HepG2 (cell line): ENCODE data around the gene CIBAR2. TPM values are rescaled to one million over a fixed set of nuclear protein-coding genes. Genes with fewer than 3 reads are reported as not detected.

Source experiments
- ATF4 ChIP-seq, 2 experiments: fragments of 450-650 bp in 1 of 2; sonication (generic) in 1 of 2; formaldehyde crosslinking; IDR thresholded peaks; 2 replicates each; pipeline versions ENCODE4 v1.5.0 to v1.8.0; 2020 to 2022; ENCODE audit warnings: mild to moderate bottlenecking in 1 of 2, missing genetic modification reagents in 1 of 2
- FOXC1 ChIP-seq: sonication (generic); formaldehyde crosslinking; IDR thresholded peaks from 2 replicates; pipeline ENCODE4 v1.8.0; 2022; ENCODE audit warnings: mild to moderate bottlenecking, missing genetic modification reagents, borderline replicate concordance
- HINFP ChIP-seq: sonication (generic); formaldehyde crosslinking; IDR thresholded peaks from 2 replicates; pipeline ENCODE4 v1.4.0; 2020; ENCODE audit warnings: low read depth, mild to moderate bottlenecking, missing genetic modification reagents
- HMGXB4 ChIP-seq, 2 experiments: sonication (generic) in 1 of 2; formaldehyde crosslinking in 1 of 2; IDR thresholded peaks; 2 replicates each; pipeline versions ENCODE4 v1.4.0 to v1.6.1; 2018 to 2020; ENCODE audit warnings: missing genetic modification reagents in 2 of 2, borderline replicate concordance in 1 of 2, low read depth in 1 of 2, mild to moderate bottlenecking in 1 of 2, missing biosample characterization in 1 of 2
- RARG ChIP-seq: sonication (generic); formaldehyde crosslinking; IDR thresholded peaks from 2 replicates; pipeline ENCODE4 v1.4.0; 2020; ENCODE audit warnings: low read depth, mild to moderate bottlenecking, missing genetic modification reagents
- RBM39 ChIP-seq: fragments of 200-400 bp; formaldehyde crosslinking; IDR thresholded peaks from one replicate; pipeline ENCODE4 v1.6.1; 2018; ENCODE audit warnings: antibody characterized with exemption, mild to moderate bottlenecking, low read depth, low read length; ENCODE audit not compliant: poor library complexity, severe bottlenecking
- TBX3 ChIP-seq: fragments of 450-650 bp; IDR thresholded peaks from 2 replicates; pipeline ENCODE4 v1.6.1; 2017; ENCODE audit warnings: antibody characterized with exemption, mild to moderate bottlenecking, inconsistent platforms, borderline replicate concordance
- YEATS2 ChIP-seq: sonication (generic); formaldehyde crosslinking; IDR thresholded peaks from 2 replicates; pipeline ENCODE4 v1.4.0; 2020; ENCODE audit warnings: missing genetic modification reagents, borderline replicate concordance
- ZBTB1 ChIP-seq: sonication (generic); formaldehyde crosslinking; IDR thresholded peaks from 2 replicates; pipeline ENCODE4 v1.4.0; 2020; ENCODE audit warnings: missing genetic modification reagents, borderline replicate concordance
- ZBTB43 ChIP-seq: sonication (generic); formaldehyde crosslinking; conservative IDR thresholded peaks from 2 replicates; pipeline ENCODE4 v1.4.0; 2020; ENCODE audit warnings: missing genetic modification reagents
- ZEB1 ChIP-seq: IDR thresholded peaks from 2 replicates; pipeline ENCODE4 v1.6.1; 2012; ENCODE audit warnings: mild to moderate bottlenecking, low read depth, inconsistent platforms; ENCODE audit not compliant: insufficient replicate concordance
- ZNF138 ChIP-seq: sonication (generic); formaldehyde crosslinking; IDR thresholded peaks from 2 replicates; pipeline ENCODE4 v1.5.0; 2020; ENCODE audit warnings: mild to moderate bottlenecking, low read depth, missing genetic modification reagents
- ZNF20 ChIP-seq: sonication (generic); formaldehyde crosslinking; IDR thresholded peaks from 2 replicates; pipeline ENCODE4 v1.4.0; 2020; ENCODE audit warnings: mild to moderate bottlenecking, moderate library complexity, missing genetic modification reagents
- ZNF260 ChIP-seq: sonication (generic); formaldehyde crosslinking; IDR thresholded peaks from 2 replicates; pipeline ENCODE4 v1.4.0; 2020; ENCODE audit warnings: missing genetic modification reagents, low read depth, mild to moderate bottlenecking, borderline replicate concordance
- ZNF503 ChIP-seq: sonication (generic); formaldehyde crosslinking; IDR thresholded peaks from 2 replicates; pipeline ENCODE4 v1.4.0; 2020; ENCODE audit warnings: missing genetic modification reagents
- ZNF549 ChIP-seq: sonication (generic); formaldehyde crosslinking; IDR thresholded peaks from 2 replicates; pipeline ENCODE4 v1.5.0; 2020; ENCODE audit warnings: missing genetic modification reagents
- ZNF83 ChIP-seq: sonication (generic); formaldehyde crosslinking; IDR thresholded peaks from 2 replicates; pipeline ENCODE4 v1.4.0; 2020; ENCODE audit warnings: missing genetic modification reagents, mild to moderate bottlenecking, borderline replicate concordance
- ZNF883 ChIP-seq: sonication (generic); formaldehyde crosslinking; IDR thresholded peaks from 2 replicates; pipeline ENCODE4 v1.5.1; 2020; ENCODE audit warnings: mild to moderate bottlenecking, missing genetic modification reagents; ENCODE audit errors: not compliant biosample characterization
- polyA plus RNA-seq, 8 experiments: library from polyadenylated mRNA; depleted of rRNA in 3 of 8; stranded (reverse) in 7 of 8; unstranded in 1 of 8; fragments of >200 nt; fragmentation: Illumina TruSeq in 4 of 8; extraction: Trizol in 4 of 8; gene quantifications; 2 replicates each; pipeline versions ENCODE4 v1.2.1 to v1.2.3, GENCODE V29; 2011 to 2016; ENCODE audit warnings: low read depth in 4 of 8, missing spikeins in 1 of 8, mixed read lengths in 1 of 8; ENCODE audit not compliant: insufficient read depth in 1 of 8
- total RNA-seq, 5 experiments: library from RNA; depleted of rRNA; stranded (reverse); fragments of >200 nt; fragmentation: Illumina TruSeq; extraction: Trizol; gene quantifications; 2 replicates each; pipeline ENCODE4 v1.2.3, GENCODE V29; 2016; ENCODE audit warnings: low read depth in 1 of 5

CIBAR2 gene
- total and polyA plus RNA-seq, 2 of the 13 experiments (the other 11 are each of a cell fraction or from before 2014, with no cell fraction given): not detected

GRCh38 chr16:85157813-85158742 is 45.8 kb upstream of the CIBAR2 start (continued):
- no peak for TF ChIP-seq HINFP (CRISPR knock-in tag)
- no peak for TF ChIP-seq TBX3
- no peak for TF ChIP-seq ZNF503
- TF ChIP-seq ZBTB43 (CRISPR knock-in tag): no peak
- TF ChIP-seq ZNF883 (CRISPR knock-in tag): peak; percentile 79
- TF ChIP-seq ZNF20 (CRISPR knock-in tag): no peak
- TF ChIP-seq ZBTB1 (CRISPR knock-in tag): peak; percentile 70; the same call in 1 of the 2 replicates
- TF ChIP-seq ZEB1: no peak
- TF ChIP-seq YEATS2 (CRISPR knock-in tag): no peak
- no peak for TF ChIP-seq ATF4 (CRISPR knock-in tag; IDR thresholded peaks at IDR 0.05)
- peak; percentile 14; the same call in 1 of the 2 replicates for TF ChIP-seq ZNF83 (CRISPR knock-in tag)
- no peak for TF ChIP-seq ZNF260
- peak; percentile 59 to 65; a peak in 3 of 4 replicates for TF ChIP-seq HMGXB4 (CRISPR knock-in tag; IDR thresholded peaks at IDR 0.05; ENCODE audit: borderline replicate concordance in 1 of 2, low read depth in 1 of 2)
- no peak for TF ChIP-seq ZNF549 (CRISPR knock-in tag)
- peak; percentile 64 for TF ChIP-seq FOXC1 (CRISPR knock-in tag)
- peak; percentile 67 for TF ChIP-seq RBM39
- no peak for TF ChIP-seq ZNF138
- TF ChIP-seq RARG: no peak
